ENCODE results near the gene CLSTN1. TPM values are rescaled to one million over a fixed set of nuclear protein-coding genes. Genes with fewer than 3 reads are reported as not detected.

CLSTN1 gene
- total RNA-seq, 1 donor from 2014 or later, result 72.0 TPM

GRCh38 chr1:9710037-9710436 lies 113.7 kb downstream of the CLSTN1 start:
- DNase-seq, result no peak

GRCh38 chr1:9706178-9706577 lies 117.6 kb downstream of the CLSTN1 start:
- no peak for DNase-seq

- DNase-seq, result no peak
Observed at GRCh38 chr1:9705337-9706093, 118.2 kb downstream of the CLSTN1 start.

- no peak for DNase-seq
Observed at GRCh38 chr1:9703681-9704080, 120.1 kb downstream of the CLSTN1 start.

- no peak for DNase-seq
Observed at GRCh38 chr1:9703165-9703509, 120.6 kb downstream of the CLSTN1 start.

GRCh38 chr1:9701665-9702064 lies 122.1 kb downstream of the CLSTN1 start:
- no peak for DNase-seq

- peak; percentile 36 for DNase-seq
Observed at GRCh38 chr1:9700340-9700739, 123.4 kb downstream of the CLSTN1 start.

GRCh38 chr1:9699361-9699760 lies 124.4 kb downstream of the CLSTN1 start:
- DNase-seq, result no peak

GRCh38 chr1:9696793-9697192 lies 127.0 kb downstream of the CLSTN1 start:
- no peak for DNase-seq

GRCh38 chr1:9691691-9692090 lies 132.1 kb downstream of the CLSTN1 start:
- no peak for DNase-seq

- DNase-seq, result no peak
Observed at GRCh38 chr1:9691108-9691445, 132.7 kb downstream of the CLSTN1 start.

GRCh38 chr1:9690440-9691107 lies 133.2 kb downstream of the CLSTN1 start:
- no peak for DNase-seq

- DNase-seq, result peak; percentile 44
Observed at GRCh38 chr1:9689971-9690381, 133.8 kb downstream of the CLSTN1 start.

GRCh38 chr1:9689011-9689706 lies 134.6 kb downstream of the CLSTN1 start:
- DNase-seq, result peak; percentile 71

GRCh38 chr1:9688599-9688998 lies 135.2 kb downstream of the CLSTN1 start:
- DNase-seq, result no peak

GRCh38 chr1:9687874-9688582 lies 135.7 kb downstream of the CLSTN1 start:
- DNase-seq, result peak; percentile 31

GRCh38 chr1:9687120-9687873 lies 136.5 kb downstream of the CLSTN1 start:
- DNase-seq, result peak; percentile 51

- no peak for DNase-seq
Observed at GRCh38 chr1:9684801-9685200, 139.0 kb downstream of the CLSTN1 start.

- no peak for DNase-seq
Observed at GRCh38 chr1:9680828-9681227, 142.9 kb downstream of the CLSTN1 start.

GRCh38 chr1:9680091-9680490 lies 143.7 kb downstream of the CLSTN1 start:
- no peak for DNase-seq

Data from dermis blood vessel endothelial cell (primary cell).